ENCODE data around the gene KIRREL2.

Gene KIRREL2

DNA sequence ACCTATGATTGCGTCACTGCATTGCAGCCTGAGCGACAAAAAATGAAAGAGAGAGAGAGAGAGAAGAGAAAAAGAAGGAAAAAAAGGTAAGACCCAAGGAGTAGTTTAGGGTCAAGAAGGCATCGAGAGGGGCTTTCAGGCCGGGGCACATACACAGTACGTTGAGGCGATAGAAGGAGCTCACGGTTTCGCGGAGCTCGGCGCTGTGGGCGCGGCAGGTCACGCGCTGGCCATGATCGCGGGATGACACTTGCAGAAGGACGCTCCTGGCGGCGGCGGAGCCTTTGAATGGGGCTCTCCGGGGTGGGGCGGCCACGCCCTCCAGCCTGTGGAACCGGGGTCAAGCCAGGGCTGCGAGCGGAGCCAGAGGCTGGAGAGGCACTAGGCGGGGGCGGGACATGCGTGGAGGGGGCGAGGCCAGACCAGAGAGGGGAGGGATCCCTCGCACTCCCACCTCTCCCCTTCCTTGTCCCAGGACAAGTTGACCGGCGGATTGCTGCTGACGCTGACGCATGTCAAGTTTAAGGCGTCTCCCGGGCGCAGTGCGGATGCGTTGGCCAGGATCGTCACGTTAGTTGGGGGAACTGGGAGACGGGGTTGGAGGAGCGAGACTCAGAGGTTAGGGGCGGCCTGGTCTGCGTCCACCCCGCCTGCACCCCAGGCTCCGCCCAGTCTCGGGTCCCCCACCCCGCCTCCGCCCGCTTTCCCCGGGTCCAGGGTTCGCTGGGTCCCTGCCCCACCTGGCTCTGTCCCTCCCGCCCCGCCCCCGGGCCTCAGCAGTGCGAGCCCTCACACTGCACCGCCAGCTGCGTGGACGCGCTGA is 11.3 kb upstream of the KIRREL2 start:
- no peak for DNase-seq

DNA sequence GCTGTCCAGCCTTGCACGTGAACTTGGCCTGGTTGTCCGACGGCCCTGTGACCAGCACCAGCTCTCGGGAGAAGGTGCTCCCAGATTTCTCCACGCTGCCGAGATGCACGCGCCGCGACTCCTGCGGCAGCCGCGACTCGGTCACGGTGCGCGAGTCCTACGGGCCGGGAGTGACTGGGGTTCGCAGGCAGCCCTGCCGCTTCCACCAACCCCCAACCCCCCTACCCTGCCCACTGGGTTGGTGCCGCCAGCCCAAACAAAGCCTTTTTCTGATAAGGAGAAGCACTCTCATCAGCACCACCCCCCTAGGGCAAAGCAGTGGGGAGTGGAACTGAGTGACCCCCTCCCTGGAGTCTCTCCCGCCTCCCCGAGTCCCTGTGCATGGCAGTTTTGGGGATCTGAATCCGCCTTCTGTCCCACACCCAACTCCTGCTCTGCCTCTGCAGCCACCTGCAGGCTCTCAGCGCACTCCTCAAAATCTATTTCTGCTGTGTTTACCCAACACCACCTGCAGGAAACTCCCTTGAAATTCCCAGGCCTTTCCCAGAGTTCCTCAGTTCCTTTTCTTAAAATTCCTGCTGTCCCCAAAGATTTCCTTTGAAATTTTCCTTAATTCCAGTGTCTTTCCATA is 10.6 kb upstream of the KIRREL2 start:
- DNase-seq = no peak

DNA sequence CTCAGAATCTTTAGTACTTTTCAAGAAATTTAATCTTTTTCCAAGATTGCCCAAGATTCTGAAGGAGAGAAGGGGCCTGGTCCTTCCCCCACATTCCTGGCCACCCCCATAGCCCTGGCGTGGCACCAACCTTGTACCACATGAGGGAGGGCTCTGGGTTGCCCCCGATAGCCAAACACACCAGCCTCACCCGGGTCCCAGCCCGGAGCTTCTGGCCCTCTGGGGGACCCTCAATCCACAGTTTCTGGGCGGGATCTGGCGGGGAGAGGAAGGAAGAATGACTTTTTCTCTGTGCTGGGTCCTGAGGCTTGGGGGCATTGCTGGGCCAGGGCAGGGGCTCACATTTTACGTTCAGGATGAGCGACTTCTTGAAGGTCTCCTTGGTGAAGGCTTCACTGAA is 8.8 kb upstream of the KIRREL2 start:
- DNase-seq = no peak

DNA sequence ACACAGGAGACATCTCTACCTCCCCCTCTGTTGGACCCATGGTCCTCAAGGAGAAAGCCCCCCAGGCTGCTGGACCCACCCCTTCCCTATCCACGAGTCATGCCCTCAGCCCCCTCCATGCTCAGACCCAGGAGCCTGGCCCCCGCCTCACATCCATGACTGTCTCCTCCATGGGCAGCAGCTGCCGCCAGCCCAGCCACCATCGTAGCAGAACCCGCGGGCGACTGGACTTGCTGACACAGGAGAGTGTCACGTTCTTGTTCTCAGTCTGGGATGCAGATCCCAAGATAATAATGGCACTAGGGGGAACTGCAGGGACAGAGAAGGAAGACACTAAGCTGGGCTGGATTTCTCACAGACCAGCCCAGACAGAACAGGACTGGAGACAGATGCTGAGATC is 8.2 kb upstream of the KIRREL2 start:
- DNase-seq = no peak

DNA sequence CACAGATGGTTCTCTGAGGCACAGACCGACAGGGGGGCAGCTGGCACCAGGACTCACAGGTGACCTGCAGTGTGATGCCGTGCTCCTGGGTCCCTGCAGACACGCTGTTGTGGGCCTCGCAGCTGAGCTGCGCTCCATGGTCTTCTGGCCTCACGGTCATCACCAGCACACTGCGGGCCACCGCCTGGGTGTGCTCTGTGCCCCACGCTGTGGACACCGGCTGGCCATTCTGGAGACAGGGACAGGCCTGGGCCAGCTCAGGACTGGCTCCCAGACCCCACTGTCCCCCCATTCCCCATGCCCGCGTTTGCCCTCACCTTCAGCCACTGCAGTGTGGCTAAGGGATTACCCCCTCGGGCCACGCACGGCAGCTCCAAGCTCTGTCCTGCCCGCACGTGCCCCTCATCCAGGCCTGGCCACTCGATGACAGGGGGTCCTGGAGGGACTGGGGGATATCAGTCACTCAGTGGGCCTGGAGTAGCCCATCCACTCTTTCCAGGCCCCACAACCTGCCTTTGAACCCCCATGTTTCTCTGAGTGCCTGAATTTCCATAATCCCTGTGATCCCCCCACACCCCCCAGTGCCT is 7.7 kb upstream of the KIRREL2 start:
- DNase-seq = no peak

DNA sequence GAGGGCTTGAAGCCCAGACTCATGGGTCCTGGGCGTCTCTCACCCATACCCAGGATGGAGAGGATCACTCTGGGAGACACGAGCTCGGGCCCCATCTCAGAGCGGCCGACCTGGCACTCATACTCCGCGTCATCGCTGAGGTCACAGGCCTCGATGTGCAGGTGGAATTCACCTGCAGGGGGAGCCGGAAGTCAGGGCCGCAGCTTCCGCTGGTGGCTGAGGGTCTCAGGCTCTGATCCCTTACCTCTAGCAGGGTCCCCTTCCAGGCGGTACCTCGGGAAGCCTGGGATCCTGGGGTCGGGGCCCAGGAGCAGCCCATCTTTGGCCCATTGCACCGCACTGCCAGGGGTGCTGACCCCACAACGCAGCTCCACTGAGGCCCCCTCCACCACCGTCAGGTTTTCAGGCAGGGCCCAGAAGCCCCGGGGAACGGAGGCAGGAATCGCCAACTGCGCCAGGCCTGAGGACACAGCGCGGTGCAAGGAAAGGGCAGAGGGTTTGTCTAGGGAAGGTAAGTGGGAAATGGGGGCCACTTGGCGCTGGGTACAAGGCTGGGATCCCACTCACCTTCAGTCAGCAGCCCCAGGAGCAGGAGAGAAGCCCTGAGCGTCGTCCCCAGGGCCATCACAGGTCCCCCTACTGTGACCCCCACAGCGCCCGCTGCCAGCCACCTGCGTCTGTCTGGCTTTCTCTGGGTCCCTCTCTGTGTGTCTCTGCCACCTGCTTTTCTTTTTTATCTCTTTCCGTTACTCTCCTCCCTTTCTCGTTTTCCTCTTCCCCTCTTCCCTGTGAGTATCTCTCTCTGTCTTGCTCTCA is 5.3 kb upstream of the KIRREL2 start:
- no peak for DNase-seq

DNA sequence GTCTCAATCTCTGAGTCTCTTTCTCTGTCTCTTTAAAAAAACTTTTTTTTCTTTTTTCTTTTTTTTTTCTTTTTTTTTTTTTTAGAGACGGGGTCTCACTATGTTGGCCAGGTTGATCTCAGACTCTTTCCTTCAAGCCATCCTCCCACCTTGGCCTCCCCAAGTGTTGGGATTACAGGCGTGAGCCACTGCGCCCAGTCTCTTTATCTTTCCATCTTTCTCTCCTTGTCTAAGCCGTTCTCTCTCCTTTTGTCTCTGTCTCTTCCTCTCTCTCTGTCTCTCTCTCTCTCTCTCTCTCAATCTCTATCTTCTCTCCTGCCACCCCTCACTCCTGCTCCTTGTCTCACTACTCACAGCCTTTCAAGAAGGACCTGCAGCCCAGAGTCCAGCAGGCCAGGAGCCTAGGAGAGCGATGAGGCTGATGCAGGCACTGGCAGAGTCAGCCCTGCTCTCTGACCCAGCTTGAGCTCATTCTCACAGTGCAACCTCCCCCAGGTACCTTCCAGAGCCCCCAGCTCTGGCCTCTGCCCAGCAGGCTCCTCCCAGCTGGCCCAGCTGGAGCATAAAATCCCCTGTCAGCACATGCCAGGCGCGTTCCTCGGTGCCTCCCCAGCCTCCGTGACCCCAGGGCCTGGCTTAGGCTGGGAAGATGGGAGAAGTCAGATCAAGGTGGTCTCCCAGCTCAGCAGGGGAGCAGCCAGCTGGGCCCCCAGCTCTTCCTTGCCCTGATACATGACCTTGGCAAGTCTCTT is 4.5 kb upstream of the KIRREL2 start, which contains the start of gene NPHS1:
TSS of gene NPHS1 (minus strand) at position 476 of the 752 bp plus-strand sequence. CDS start 667 bp downstream, outside the sequence.
- DNase-seq = no peak

DNA sequence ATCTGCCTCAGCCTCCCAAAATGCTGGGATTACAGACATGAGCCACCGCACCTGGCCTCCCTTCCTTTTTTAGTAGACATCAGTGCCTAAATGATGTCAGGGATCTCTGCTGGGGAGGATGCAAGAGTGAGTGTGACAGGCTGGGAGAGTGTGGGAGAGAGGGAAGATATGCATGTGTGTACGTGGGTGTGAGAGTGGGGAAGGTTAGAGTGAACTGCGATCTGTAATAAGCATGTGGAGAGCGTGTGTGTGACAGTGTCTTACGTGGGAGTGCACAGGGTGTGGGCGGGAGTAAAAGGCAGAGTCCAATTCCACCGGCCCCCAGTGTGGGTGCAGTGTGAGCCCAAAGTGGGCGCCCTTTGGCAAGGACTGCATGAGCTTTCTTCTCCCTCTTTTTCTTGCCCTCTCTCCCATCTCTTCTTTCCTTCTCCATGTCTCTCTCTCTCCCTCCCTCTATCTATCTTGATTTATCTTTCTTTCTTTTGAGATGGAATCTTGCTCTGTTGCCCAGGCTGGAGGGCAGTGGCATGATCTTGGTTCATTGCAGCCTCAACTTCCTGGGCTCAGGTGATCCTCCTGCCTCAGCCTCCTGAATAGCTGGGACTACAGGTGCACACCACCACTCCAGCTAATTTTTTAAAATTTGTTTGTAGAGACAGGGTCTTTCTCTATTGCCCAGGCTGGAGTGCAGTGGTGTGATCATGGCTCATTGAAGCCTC is 3.5 kb upstream of the KIRREL2 start:
- DNase-seq = no peak

DNA sequence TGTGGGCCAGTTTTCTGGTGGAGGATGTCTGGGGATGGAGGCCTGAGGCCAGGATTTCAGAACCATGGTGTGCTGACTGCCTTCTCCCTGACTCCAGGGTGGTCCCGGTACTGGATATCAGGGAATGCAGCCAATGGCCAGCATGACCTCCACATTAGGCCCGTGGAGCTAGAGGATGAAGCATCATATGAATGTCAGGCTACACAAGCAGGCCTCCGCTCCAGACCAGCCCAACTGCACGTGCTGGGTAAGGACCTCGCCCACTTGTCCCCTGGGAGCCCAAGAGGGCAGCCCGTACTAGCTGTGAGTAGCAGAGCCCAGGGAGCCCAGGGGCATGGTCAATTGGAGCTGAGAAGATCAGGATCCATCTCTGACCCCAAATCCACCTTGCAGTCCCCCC is 1.6 kb downstream of the KIRREL2 start:
- DNase-seq = no peak

DNA sequence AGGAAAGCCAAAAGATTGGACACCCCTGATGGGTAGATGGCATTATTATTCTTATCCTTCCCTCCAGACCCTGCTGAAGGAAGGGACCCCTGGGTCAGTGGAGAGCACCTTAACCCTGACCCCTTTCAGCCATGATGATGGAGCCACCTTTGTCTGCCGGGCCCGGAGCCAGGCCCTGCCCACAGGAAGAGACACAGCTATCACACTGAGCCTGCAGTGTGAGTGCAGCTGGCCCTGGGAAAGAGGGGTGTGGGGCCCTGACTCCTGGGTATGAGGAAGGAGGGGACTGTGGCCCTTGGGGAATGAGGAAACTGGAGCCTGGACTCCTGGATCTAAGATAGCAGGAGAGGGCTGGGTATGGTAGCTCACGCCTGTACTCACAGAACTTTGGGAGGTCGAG is 2.7 kb downstream of the KIRREL2 start:
- DNase-seq = no peak

DNA sequence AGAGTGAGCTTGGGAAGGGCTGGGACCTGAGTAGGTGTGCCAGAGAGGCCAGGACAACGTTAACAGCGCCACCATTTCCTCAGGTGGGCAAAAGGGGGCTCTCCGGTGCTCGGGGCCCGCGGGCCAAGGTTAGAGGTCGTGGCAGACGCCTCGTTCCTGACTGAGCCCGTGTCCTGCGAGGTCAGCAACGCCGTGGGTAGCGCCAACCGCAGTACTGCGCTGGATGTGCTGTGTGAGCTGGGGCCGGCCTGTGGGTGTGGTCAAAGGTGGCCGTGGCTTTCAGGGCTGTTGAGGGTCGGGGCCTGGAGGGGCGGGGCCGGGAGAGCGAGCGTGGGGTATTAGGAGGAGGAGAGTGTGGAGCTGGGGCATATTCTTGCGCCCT is 3.7 kb downstream of the KIRREL2 start:
- DNase-seq = no peak

DNA sequence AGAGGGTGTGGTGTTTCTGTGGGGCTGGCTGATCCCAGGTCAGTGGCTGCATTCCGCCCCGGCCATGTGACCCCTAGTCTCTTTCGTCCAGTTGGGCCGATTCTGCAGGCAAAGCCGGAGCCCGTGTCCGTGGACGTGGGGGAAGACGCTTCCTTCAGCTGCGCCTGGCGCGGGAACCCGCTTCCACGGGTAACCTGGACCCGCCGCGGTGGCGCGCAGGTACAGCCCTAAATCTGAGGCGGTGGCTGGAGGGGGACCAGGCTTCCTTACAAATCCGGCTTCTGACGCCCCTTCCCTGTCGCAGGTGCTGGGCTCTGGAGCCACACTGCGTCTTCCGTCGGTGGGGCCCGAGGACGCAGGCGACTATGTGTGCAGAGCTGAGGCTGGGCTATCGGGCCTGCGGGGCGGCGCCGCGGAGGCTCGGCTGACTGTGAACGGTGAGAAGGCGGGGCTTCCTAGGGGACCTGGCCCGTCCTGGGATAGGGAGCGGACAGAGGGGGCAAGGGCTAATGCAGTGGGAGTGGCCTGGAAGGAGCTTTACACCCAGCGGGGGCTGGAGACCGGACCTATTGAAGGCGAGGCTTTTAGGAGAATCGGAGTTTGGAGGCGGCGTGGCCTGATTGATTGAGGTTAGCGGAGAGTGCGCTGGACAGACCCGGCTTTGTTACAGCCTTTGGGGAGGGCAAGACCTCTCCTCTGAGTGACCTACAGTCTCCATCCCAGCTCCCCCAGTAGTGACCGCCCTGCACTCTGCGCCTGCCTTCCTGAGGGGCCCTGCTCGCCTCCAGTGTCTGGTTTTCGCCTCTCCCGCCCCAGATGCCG is 4.3 kb downstream of the KIRREL2 start:
- DNase-seq = no peak

DNA sequence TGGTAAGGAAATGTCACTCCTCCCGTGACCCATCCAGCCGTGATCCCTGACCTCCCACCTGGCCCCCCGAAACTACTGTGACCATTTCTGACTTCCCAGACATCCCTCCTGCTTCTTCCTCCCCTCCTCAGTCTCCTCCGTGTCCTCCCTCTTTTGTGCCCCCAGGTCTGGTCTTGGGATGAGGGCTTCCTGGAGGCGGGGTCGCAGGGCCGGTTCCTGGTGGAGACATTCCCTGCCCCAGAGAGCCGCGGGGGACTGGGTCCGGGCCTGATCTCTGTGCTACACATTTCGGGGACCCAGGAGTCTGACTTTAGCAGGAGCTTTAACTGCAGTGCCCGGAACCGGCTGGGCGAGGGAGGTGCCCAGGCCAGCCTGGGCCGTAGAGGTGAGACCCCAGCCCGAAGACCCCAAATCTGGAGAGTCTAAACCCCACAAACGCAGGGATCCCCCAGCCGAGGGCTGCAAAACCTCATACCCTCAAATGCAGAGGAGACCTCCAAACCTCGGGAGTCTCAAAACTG is 5.0 kb downstream of the KIRREL2 start:
- DNase-seq = no peak

DNA sequence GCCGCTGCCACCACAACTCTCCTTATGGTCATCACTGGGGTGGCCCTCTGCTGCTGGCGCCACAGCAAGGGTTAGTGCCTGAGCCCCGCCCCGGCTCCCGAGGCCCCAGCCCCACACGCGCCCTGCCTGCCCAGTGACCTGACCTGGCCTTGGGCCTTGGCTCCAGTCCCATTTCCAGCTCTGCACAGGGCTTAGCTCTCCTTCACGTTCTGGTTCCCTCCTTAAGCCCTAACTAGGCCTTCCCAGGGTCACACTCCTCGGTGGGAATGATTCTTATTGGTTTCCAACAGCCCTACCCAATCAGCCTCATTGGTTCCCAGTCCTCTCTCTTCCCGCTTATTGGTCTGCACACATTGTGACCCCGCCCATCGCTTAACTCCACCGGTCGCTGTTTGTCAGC is 5.8 kb downstream of the KIRREL2 start:
- DNase-seq = no peak

DNA sequence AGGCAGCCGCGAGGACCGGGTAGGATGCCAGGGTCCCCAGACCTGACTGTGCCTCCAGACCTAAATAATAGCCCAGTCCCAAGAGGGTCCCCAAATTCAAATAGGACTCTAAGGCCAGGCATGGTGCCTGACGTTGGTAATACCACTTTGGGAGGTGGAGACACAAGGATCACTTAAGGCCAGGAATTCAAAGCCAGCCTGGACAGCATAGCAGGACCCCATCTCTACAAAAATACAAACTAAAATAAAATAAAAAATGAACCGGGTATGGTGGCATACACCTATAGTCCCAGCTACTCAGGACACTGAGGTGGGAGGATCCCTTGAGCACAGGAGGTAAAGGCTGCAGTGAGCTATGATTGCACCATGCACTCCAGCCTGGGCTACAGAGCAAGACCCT is 6.3 kb downstream of the KIRREL2 start:
- DNase-seq = no peak

DNA sequence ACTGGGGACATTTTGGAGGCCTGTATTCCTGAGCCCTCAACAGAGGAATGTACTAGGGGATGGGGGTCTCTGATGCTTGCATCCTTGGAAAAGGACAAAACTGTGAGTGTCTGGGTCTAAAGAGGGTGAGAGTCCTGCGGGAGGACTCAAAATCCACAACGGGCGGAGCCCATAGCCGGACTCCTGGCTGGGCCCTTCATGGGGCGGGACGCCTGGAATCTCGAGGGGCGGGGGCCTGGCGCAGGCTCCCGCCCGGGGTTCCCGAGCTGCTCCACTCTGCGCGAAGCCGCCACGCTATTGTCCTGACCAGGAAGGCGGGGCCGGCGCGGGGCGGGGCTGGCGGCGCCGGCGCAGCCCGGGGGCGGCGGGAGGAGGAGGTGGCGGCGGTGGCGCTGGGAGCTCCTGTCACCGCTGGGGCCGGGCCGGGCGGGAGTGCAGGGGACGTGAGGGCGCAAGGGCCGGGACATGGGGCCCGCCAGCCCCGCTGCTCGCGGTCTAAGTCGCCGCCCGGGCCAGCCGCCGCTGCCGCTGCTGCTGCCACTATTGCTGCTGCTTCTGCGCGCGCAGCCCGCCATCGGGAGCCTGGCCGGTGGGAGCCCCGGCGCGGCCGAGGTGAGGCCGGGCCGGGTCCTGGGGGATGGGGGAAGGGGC is 11.6 kb downstream of the KIRREL2 start, which contains the start of gene APLP1:
TSS of gene APLP1 (plus strand) at position 403 of the 651 bp plus-strand sequence. CDS start at position 466, 63 bp downstream.
- peak; percentile 45 to 62 for DNase-seq

DNA sequence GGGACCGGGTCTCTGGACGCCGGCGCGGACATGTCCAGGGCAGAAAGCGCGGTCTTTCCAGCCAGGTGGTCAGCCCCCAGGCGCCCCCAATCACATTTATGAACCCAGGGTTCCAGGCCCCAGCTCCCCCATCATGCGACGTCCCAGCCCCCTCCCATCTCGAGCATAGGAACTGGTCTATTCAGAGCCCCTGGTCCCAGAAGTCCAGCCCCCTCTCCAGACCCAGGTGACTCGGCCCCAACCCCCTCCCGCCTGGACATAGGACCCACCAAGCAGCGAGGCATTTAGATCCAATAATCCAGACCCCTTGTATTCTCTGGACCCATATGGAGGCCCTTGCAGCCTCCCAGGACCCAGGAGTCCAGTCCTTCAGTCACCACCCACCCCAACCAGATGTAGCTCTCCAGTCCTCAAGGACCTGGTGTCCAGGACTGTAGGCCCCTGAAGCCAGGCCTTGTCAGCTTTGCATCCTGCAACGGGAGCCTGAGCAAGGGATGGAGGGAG is 12.2 kb downstream of the KIRREL2 start:
- DNase-seq = no peak

DNA sequence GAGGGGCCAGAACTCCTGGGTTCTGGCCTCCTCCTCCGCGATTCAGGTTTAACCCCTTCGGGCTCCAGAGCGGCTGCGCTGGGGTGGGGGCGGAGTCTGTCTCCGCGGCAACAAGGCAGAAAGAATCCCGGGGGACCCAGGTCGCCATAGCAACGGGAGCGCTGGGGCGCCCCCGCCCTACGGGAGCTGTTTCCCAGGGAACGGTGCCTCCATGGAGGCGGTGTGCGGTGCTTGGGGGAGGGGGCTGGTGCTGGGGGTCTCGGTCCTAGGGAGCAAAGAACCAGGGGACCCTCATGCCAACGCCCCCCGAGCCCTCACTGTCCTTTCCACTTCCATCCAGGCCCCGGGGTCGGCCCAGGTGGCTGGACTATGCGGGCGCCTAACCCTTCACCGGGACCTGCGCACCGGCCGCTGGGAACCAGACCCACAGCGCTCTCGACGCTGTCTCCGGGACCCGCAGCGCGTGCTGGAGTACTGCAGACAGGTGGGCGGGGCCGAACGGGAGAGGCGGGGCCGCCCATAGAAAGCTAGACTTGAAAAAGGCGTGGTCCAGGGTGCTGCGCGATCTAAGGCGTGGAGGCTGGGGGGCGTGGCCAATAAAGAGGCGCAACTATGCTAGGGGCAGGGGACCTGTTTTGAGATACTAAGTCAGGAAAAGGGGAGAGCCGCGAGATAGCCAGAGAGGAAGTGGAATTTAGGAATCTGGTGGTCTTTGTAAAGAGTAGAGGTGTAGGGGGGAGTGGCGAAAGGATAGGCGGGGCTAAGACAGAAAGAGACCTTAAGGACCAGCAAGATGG is 12.8 kb downstream of the KIRREL2 start:
- peak; percentile 87 to 88 for DNase-seq

Measured in CD4-positive, alpha-beta T cell treated with Interleukin-4 for 1 hour (primary cell).